Measurements from ENCODE around the gene SLC66A1. TPM values are rescaled to one million over a fixed set of nuclear protein-coding genes. Genes with fewer than 3 reads are reported as not detected.

SLC66A1 gene
- total RNA-seq, 2 experiments from 2014 or later, result 2.3 to 3.7 TPM

DNA sequence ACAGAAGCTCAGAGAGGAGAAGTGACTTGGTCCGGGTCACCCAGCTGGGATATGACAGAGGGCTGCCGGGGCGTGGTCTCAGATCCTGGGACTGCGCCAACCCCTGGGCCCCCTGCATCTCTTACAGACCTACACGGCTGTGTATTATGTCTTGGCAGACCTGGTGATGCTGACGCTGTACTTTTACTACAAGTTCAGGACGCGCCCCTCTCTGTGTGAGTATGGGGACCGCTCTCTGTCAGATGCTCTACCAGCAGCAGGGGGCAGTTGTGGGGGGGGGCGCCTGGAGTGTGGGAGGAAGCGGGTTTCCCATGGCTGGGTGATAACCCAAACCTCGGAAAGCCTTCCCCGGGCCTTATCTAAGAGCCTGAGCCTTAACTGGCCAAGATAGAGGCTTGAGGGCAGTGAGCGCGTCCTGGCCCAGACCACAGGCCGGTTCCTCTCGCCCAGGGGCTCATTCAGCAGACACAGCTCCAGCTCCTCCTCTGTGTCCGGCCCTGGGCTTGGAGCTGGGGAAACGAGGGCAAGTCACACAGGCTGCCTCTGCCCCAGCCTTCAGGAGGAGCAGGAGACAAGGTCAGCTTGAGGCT is 13.3 kb downstream of the SLC66A1 start:
- Histone ChIP-seq H3K27me3 (ENCODE audit: control insufficient read depth in 1 of 2, insufficient read depth in 2 of 2, low read length in 2 of 2) (no peaks in the 10 kb centered on the region), H3K36me3 (ENCODE audit: insufficient read depth, low read length) (peaks cover 17% of the 10 kb centered on the region), H3K27ac (ENCODE audit: low read depth in 1 of 2, low read length in 2 of 2) (no peak overlapping the region), H3K4me1 (ENCODE audit: insufficient read depth, low read length) (no peaks in the 10 kb centered on the region), H3K4me3 (ENCODE audit: low read length) (no peak overlapping the region), H3K9me3 (ENCODE audit: control insufficient read depth in 1 of 2, insufficient read depth in 1 of 2, low read length in 2 of 2) (no peaks in the 10 kb centered on the region)
- peaks cover 10% of the 10 kb centered on the region for H3K36me3 Mint-ChIP-seq (ENCODE audit: low read depth)
- DNase-seq (no peak), ATAC-seq (ENCODE audit: poor library complexity) (no peak)
- no peaks in the 10 kb centered on the region for H3K27me3 Mint-ChIP-seq
- CTCF ChIA-PET, result no interaction called here
- H3K4me1 Mint-ChIP-seq (ENCODE audit: low read depth), result no peaks in the 10 kb centered on the region
- TF ChIP-seq, protein P1, sequence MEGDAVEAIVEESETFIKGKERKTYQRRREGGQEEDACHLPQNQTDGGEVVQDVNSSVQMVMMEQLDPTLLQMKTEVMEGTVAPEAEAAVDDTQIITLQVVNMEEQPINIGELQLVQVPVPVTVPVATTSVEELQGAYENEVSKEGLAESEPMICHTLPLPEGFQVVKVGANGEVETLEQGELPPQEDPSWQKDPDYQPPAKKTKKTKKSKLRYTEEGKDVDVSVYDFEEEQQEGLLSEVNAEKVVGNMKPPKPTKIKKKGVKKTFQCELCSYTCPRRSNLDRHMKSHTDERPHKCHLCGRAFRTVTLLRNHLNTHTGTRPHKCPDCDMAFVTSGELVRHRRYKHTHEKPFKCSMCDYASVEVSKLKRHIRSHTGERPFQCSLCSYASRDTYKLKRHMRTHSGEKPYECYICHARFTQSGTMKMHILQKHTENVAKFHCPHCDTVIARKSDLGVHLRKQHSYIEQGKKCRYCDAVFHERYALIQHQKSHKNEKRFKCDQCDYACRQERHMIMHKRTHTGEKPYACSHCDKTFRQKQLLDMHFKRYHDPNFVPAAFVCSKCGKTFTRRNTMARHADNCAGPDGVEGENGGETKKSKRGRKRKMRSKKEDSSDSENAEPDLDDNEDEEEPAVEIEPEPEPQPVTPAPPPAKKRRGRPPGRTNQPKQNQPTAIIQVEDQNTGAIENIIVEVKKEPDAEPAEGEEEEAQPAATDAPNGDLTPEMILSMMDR (IDR thresholded peaks at IDR 0.05), result no peak
- intact Hi-C loops (cut with DNase I, micrococcal nuclease), result no loop called here
- no peak overlapping the region for H3K27ac Mint-ChIP-seq
- no peak overlapping the region for H3K4me3 Mint-ChIP-seq
- no peaks in the 10 kb centered on the region for H3K9me3 Mint-ChIP-seq
- POLR2A ChIA-PET, result no interaction called here

DNA sequence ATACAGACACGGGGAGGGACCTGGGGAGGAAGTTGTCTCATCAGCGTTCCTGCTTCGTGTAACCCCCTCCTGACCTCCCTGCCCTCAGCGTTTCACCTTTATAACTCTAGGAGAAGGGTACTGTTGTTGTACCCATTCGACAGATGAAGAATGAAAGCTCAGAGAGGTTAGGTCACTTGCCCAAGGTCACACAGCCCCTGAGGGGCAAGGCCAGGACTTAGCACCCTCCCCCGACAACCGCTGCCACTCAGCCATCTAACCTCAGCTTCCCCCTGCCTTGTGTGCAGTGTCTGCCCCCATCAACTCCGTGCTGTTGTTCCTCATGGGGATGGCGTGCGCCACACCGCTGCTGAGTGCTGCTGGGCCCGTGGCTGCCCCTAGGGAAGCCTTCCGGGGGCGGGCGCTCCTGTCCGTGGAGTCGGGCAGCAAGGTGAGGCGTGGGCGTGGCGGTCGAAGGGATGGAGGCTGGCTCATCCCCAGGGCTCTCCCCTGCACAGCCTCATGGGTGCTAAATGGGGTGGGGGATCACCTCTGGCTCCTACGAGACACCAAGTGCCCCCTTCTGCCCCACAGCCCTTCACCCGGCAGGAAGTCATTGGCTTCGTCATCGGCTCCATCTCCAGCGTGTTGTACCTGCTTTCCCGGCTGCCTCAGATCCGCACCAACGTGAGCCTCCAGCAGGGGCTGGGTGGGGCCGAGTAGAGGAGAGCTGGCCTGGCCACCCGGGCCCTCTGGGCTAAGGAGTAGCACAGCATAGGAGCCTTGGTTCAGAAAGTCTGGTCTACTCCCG is 14.0 kb downstream of the SLC66A1 start:
- DNase-seq, result no peak
- Mint-ChIP-seq H3K27me3 (no peaks in the 10 kb centered on the region), H3K36me3 (ENCODE audit: low read depth) (peaks cover 10% of the 10 kb centered on the region), H3K4me1 (ENCODE audit: low read depth) (no peaks in the 10 kb centered on the region), H3K27ac (no peak overlapping the region), H3K9me3 (no peaks in the 10 kb centered on the region), H3K4me3 (no peak overlapping the region)
- Histone ChIP-seq H3K4me3 (ENCODE audit: low read length) (no peak overlapping the region), H3K4me1 (ENCODE audit: insufficient read depth, low read length) (no peaks in the 10 kb centered on the region), H3K36me3 (ENCODE audit: insufficient read depth, low read length) (peaks cover 17% of the 10 kb centered on the region), H3K27me3 (ENCODE audit: control insufficient read depth in 1 of 2, insufficient read depth in 2 of 2, low read length in 2 of 2) (no peaks in the 10 kb centered on the region), H3K27ac (ENCODE audit: low read depth in 1 of 2, low read length in 2 of 2) (no peak overlapping the region), H3K9me3 (ENCODE audit: control insufficient read depth in 1 of 2, insufficient read depth in 1 of 2, low read length in 2 of 2) (no peaks in the 10 kb centered on the region)
- POLR2A ChIA-PET, result no interaction called here
- CTCF ChIA-PET, result no interaction called here
- intact Hi-C loops (cut with DNase I, micrococcal nuclease), result no loop called here
- TF ChIP-seq, protein P1 (IDR thresholded peaks at IDR 0.05), result no peak
- no peak for ATAC-seq (ENCODE audit: poor library complexity)

DNA sequence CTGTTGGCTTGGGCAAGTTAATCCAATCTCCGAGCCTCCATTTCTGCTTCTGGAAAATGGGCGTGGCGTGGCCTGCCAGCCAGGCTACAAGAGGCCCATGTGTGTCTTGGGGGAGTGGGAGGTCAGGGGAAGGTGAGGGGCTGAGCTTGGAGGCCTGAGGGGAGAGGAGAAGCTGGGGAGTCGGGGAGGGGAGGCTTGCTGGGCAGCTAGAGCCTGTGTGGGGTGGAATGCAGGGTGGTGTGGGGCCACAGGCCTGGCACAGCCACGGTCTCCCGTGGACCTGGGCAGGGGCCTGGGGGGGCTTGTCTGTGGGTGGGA is 14.6 kb downstream of the SLC66A1 start:
- no peak overlapping the region for H3K27ac ChIP-seq (ENCODE audit: low read depth in 1 of 2, low read length in 2 of 2)
- no peak for DNase-seq
- H3K27ac Mint-ChIP-seq, result no peak overlapping the region
- no peaks in the 10 kb centered on the region for H3K4me1 ChIP-seq (ENCODE audit: insufficient read depth, low read length)
- H3K36me3 Mint-ChIP-seq (ENCODE audit: low read depth), result peaks cover 9% of the 10 kb centered on the region
- no peaks in the 10 kb centered on the region for H3K4me1 Mint-ChIP-seq (ENCODE audit: low read depth)
- POLR2A ChIA-PET, result no interaction called here
- CTCF ChIA-PET, result no interaction called here
- H3K9me3 ChIP-seq (ENCODE audit: control insufficient read depth in 1 of 2, insufficient read depth in 1 of 2, low read length in 2 of 2), result no peaks in the 10 kb centered on the region
- H3K9me3 Mint-ChIP-seq, result no peaks in the 10 kb centered on the region
- peaks cover 17% of the 10 kb centered on the region for H3K36me3 ChIP-seq (ENCODE audit: insufficient read depth, low read length)
- ATAC-seq (ENCODE audit: poor library complexity), result no peak
- H3K4me3 Mint-ChIP-seq, result no peak overlapping the region
- no peak overlapping the region for H3K4me3 ChIP-seq (ENCODE audit: low read length)
- TF ChIP-seq, protein P1 (IDR thresholded peaks at IDR 0.05), result no peak
- intact Hi-C loops (cut with DNase I, micrococcal nuclease), result no loop called here
- no peaks in the 10 kb centered on the region for H3K27me3 Mint-ChIP-seq
- no peaks in the 10 kb centered on the region for H3K27me3 ChIP-seq (ENCODE audit: control insufficient read depth in 1 of 2, insufficient read depth in 2 of 2, low read length in 2 of 2)
